HCT116 (cell line): Measurements from ENCODE around the gene GIMAP8. TPM values are rescaled to one million over a fixed set of nuclear protein-coding genes. Genes with fewer than 3 reads are reported as not detected.

Experiments used
- ATAC-seq: fragments of 200-7000 bp; cut with Tn5 transposase; 2 replicates; pipeline ENCODE4 v1.9.1; 2020; ENCODE audit warnings: mild to moderate bottlenecking, moderate library complexity
- BruUV-seq: library from RNA; stranded (reverse); fragments of 400-500 nt; replicated peaks from 2 replicates; lab custom pipeline; 2021; lab: Mats Ljungman, UMichigan
- CTCF ChIA-PET: fragments of 300-600 bp; sonication (Branson Sonifier 250); formaldehyde crosslinking; loops from one replicate; lab custom pipeline; 2021; ENCODE audit warnings: antibody characterized with exemption; lab: Charles Lee
- POLR2A ChIA-PET: fragments of 300-600, 350-600 bp; sonication (Branson Sonifier 250); formaldehyde crosslinking; loops from one replicate; lab custom pipeline; 2021; ENCODE audit warnings: antibody characterized with exemption; lab: Charles Lee
- RAD21 ChIA-PET, 2 experiments: fragments of 300-600 bp; sonication (Branson Sonifier 250); formaldehyde crosslinking; loops; one replicate each; lab custom pipeline; 2023; ENCODE audit warnings: low total read pairs in 2 of 2; ENCODE audit not compliant: uncharacterized antibody in 2 of 2, unreplicated experiment in 2 of 2, low non-redundant PET in 1 of 2; lab: Charles Lee
- DNase-seq: peaks from one replicate; pipeline ENCODE4 v3.0.0-alpha.2; 2010; ENCODE audit warnings: low read depth, low spot score
- H2AFZ ChIP-seq: fragments of 200-600 bp; shearing (Covaris generic), sonication (generic); 2 replicates; pipeline ENCODE4 v1.6.1; 2017; ENCODE audit warnings: low read depth, mixed run types, mixed read lengths, antibody characterized with exemption, low read length; ENCODE audit not compliant: poor library complexity, severe bottlenecking
- H3K27ac ChIP-seq: 2 replicates; pipeline ENCODE4 v1.5.1; 2012; ENCODE audit warnings: low read depth, low read length
- H3K27me3 ChIP-seq: fragments of 200-600 bp; sonication (generic); 2 replicates; pipeline ENCODE4 v1.6.1; 2016; ENCODE audit warnings: mixed run types, low read length, mixed read lengths; ENCODE audit not compliant: insufficient read depth
- H3K36me3 ChIP-seq, 2 experiments: fragments of 200-500 bp in 1 of 2; fragments of 200-600 bp in 1 of 2; sonication (Bioruptor generic) in 1 of 2; sonication (generic) in 1 of 2; 2 replicates each; pipeline versions ENCODE4 v1.5.1 to v1.6.1; 2014 to 2016; ENCODE audit warnings: low read length in 2 of 2, inconsistent platforms in 1 of 2, mixed read lengths in 1 of 2, mixed run types in 1 of 2; ENCODE audit not compliant: insufficient read depth in 2 of 2, control insufficient read depth in 1 of 2
- H3K4me1 ChIP-seq, 2 experiments: fragments of 200-600 bp in 1 of 2; sonication (generic) in 1 of 2; 2 replicates each; pipeline versions ENCODE4 v1.5.1 to v1.6.1; 2012 to 2017; ENCODE audit warnings: low read length in 2 of 2, inconsistent platforms in 1 of 2, mild to moderate bottlenecking in 1 of 2, mixed read lengths in 1 of 2, mixed run types in 1 of 2, moderate library complexity in 1 of 2; ENCODE audit not compliant: insufficient read depth in 2 of 2, control insufficient read depth in 1 of 2
- H3K4me2 ChIP-seq: fragments of 200-600 bp; sonication (generic); 2 replicates; pipeline ENCODE4 v1.6.1; 2017; ENCODE audit warnings: mixed run types, low read length, mixed read lengths
- H3K4me3 ChIP-seq, 2 experiments: fragments of 200-600 bp in 1 of 2; sonication (generic) in 1 of 2; replicated peaks in 1 of 2; 2 replicates each; pipeline ENCODE4 v1.5.1; 2011 to 2016; ENCODE audit warnings: low read length in 2 of 2, control low read depth in 1 of 2, low read depth in 1 of 2, mild to moderate bottlenecking in 1 of 2, mixed read lengths in 1 of 2, mixed run types in 1 of 2
- H3K79me2 ChIP-seq: fragments of 200-600 bp; sonication (generic); 2 replicates; pipeline ENCODE4 v1.6.1; 2017; ENCODE audit warnings: mild to moderate bottlenecking, mixed run types, low read length, moderate library complexity, mixed read lengths; ENCODE audit not compliant: insufficient read depth
- H3K9ac ChIP-seq: fragments of 200-600 bp; sonication (generic); 2 replicates; pipeline ENCODE4 v1.6.1; 2016; ENCODE audit warnings: low read length, mixed read lengths
- H3K9me2 ChIP-seq: fragments of 200-600 bp; sonication (generic), shearing (Covaris generic); 2 replicates; pipeline ENCODE4 v1.6.1; 2017; ENCODE audit warnings: mixed run types, mild to moderate bottlenecking, moderate library complexity; ENCODE audit not compliant: insufficient read depth
- H3K9me3 ChIP-seq, 2 experiments: fragments of 200-500 bp in 1 of 2; fragments of 200-600 bp in 1 of 2; sonication (Bioruptor generic) in 1 of 2; sonication (generic) in 1 of 2; 2 replicates each; pipeline ENCODE4 v1.6.1; 2014 to 2017; ENCODE audit warnings: low read length in 2 of 2, mixed read lengths in 2 of 2, inconsistent platforms in 1 of 2, low read depth in 1 of 2, mild to moderate bottlenecking in 1 of 2, mixed run types in 1 of 2, moderate library complexity in 1 of 2; ENCODE audit not compliant: control insufficient read depth in 1 of 2, insufficient read depth in 1 of 2
- H4K20me1 ChIP-seq: fragments of 200-600 bp; sonication (generic), shearing (Covaris generic); 2 replicates; pipeline ENCODE4 v1.6.1; 2017; ENCODE audit warnings: mixed run types, mild to moderate bottlenecking, moderate library complexity; ENCODE audit not compliant: insufficient read depth
- CEBPB ChIP-seq: IDR thresholded peaks from 2 replicates; pipeline ENCODE4 v1.6.1; 2012; ENCODE audit warnings: low read depth
- CTCF ChIP-seq, 3 experiments: fragments of 200-600 bp in 1 of 3; sonication (generic) in 1 of 3; IDR thresholded peaks in 2 of 3; conservative IDR thresholded peaks in 1 of 3; 2 replicates each; pipeline ENCODE4 v1.5.1; 2012 to 2017; ENCODE audit warnings: low read depth in 2 of 3, low read length in 2 of 3, antibody characterized with exemption in 1 of 3, borderline replicate concordance in 1 of 3, control low read depth in 1 of 3, mild to moderate bottlenecking in 1 of 3, mixed read lengths in 1 of 3, mixed run types in 1 of 3, moderate library complexity in 1 of 3; ENCODE audit not compliant: insufficient read depth in 1 of 3
- EGR1 ChIP-seq: IDR thresholded peaks from 2 replicates; pipeline ENCODE4 v1.6.1; 2012; ENCODE audit warnings: low read depth
- ELF1 ChIP-seq: IDR thresholded peaks from 2 replicates; pipeline ENCODE4 v1.6.1; 2012; ENCODE audit warnings: low read depth, borderline replicate concordance
- EZH2phosphoT487 ChIP-seq: fragments of 200-600 bp; IDR thresholded peaks from 2 replicates; pipeline ENCODE4 v1.6.1; 2018; ENCODE audit warnings: antibody characterized with exemption, borderline replicate concordance
- FOSL1 ChIP-seq: IDR thresholded peaks from 2 replicates; pipeline ENCODE4 v1.6.1; 2012; ENCODE audit warnings: low read depth
- MAX ChIP-seq: IDR thresholded peaks from 2 replicates; pipeline ENCODE4 v1.6.1; 2012
- POLR2A ChIP-seq: IDR thresholded peaks from 2 replicates; pipeline ENCODE4 v1.7.0; 2011; ENCODE audit warnings: borderline replicate concordance; ENCODE audit not compliant: insufficient read depth, insufficient read length; ENCODE audit errors: extremely low read depth
- POLR2AphosphoS5 ChIP-seq: IDR thresholded peaks from 2 replicates; pipeline ENCODE4 v1.6.1; 2011; ENCODE audit warnings: mild to moderate bottlenecking, low read depth, low read length, moderate library complexity
- REST ChIP-seq: IDR thresholded peaks from 2 replicates; pipeline ENCODE4 v1.6.1; 2012; ENCODE audit warnings: low read depth
- SIN3A ChIP-seq: IDR thresholded peaks from 2 replicates; pipeline ENCODE4 v1.6.1; 2012; ENCODE audit warnings: low read depth
- SP1 ChIP-seq: IDR thresholded peaks from 2 replicates; pipeline ENCODE4 v1.6.1; 2012; ENCODE audit warnings: low read depth
- TCF7L2 ChIP-seq: IDR thresholded peaks from 2 replicates; pipeline ENCODE4 v1.7.0; 2011; ENCODE audit warnings: borderline replicate concordance, inconsistent platforms; ENCODE audit not compliant: insufficient read depth, insufficient read length; ENCODE audit errors: extremely low read depth
- YY1 ChIP-seq: IDR thresholded peaks from 2 replicates; pipeline ENCODE4 v1.6.1; 2011; ENCODE audit warnings: low read length, low read depth, moderate library complexity, mild to moderate bottlenecking; ENCODE audit not compliant: insufficient replicate concordance; ENCODE audit errors: extremely low read depth
- ZNF274 ChIP-seq: fragments of 200-500 bp; sonication (Bioruptor generic); IDR thresholded peaks from 2 replicates; pipeline ENCODE4 v1.6.1; 2014; ENCODE audit warnings: mild to moderate bottlenecking, low read depth, low read length, inconsistent platforms
- intact Hi-C: fragments of 100-400 bp; cut with micrococcal nuclease; formaldehyde crosslinking; loops from 2 replicates; pipeline ENCODE4 v1.10.0; 2022
- total RNA-seq: library from RNA; stranded (reverse); gene quantifications from one replicate; pipeline ENCODE4 v1.2.1, GENCODE V29; 2021; ENCODE audit not compliant: unreplicated experiment

GIMAP8 gene
- total RNA-seq, 1 experiment from 2014 or later = 0.15 TPM

GRCh38 chr7:150481186-150481920 is 30.9 kb downstream of the GIMAP8 start:
- peaks cover 39% of the 10 kb centered on the region for H3K27me3 ChIP-seq
- no peak overlapping the region for H3K27ac ChIP-seq
- ChIA-PET POLR2A (no interaction called here), RAD21 (no interaction called here), CTCF (no interaction called here)
- H3K4me3 ChIP-seq = no peak overlapping the region
- intact Hi-C loops = no loop called here
- no peak overlapping the region for H2AFZ ChIP-seq
- no peak overlapping the region for H3K4me2 ChIP-seq
- H4K20me1 ChIP-seq = no peaks in the 10 kb centered on the region
- no peak for DNase-seq
- no peaks in the 10 kb centered on the region for H3K36me3 ChIP-seq
- H3K4me1 ChIP-seq = peaks cover 0 to 3% of the 10 kb centered on the region in 2 experiments; a peak in 1 of 4 replicates
- BruUV-seq = no TSS peak
- no peaks in the 10 kb centered on the region for H3K9me2 ChIP-seq
- no peaks in the 10 kb centered on the region for H3K9me3 ChIP-seq
- ATAC-seq = no peak
- no peak overlapping the region for H3K9ac ChIP-seq
- no peaks in the 10 kb centered on the region for H3K79me2 ChIP-seq
- no peak for TF ChIP-seq POLR2A

- Histone ChIP-seq H3K9me2 (no peaks in the 10 kb centered on the region), H3K79me2 (no peaks in the 10 kb centered on the region), H3K27me3 (peaks cover 35% of the 10 kb centered on the region), H3K4me3 (no peak overlapping the region), H3K4me2 (no peak overlapping the region), H3K9me3 (no peaks in the 10 kb centered on the region), H4K20me1 (no peaks in the 10 kb centered on the region), H3K9ac (no peak overlapping the region), H3K27ac (no peak overlapping the region), H2AFZ (no peak overlapping the region), H3K36me3 (no peaks in the 10 kb centered on the region), H3K4me1 (peaks cover 0 to 3% of the 10 kb centered on the region in 2 experiments; a peak in 1 of 4 replicates)
- DNase-seq (no peak), ATAC-seq (no peak)
- POLR2A ChIA-PET = no interaction called here
- RAD21 ChIA-PET = no interaction called here
- BruUV-seq = no TSS peak
- intact Hi-C loops = no loop called here
- CTCF ChIA-PET = no interaction called here
- TF ChIP-seq MAX (no peak), SIN3A (no peak), EZH2phosphoT487 (no peak), CEBPB (no peak), CTCF (IDR thresholded peaks at IDR 0.05 in 2 of 3, conservative IDR thresholded peaks at IDR 0.05 in 1 of 3; ENCODE audit: borderline replicate concordance in 1 of 3, insufficient read depth in 1 of 3, low read depth in 2 of 3, low read length in 2 of 3) (no peak), ZNF274 (no peak), FOSL1 (no peak), YY1 (no peak), REST (no peak), EGR1 (no peak), TCF7L2 (no peak), POLR2AphosphoS5 (no peak), ELF1 (no peak), POLR2A (no peak), SP1 (no peak)
Measured at GRCh38 chr7:150481922-150482321, 31.5 kb downstream of the GIMAP8 start.
